Neutrophil (primary cell): ENCODE results near the gene RANBP1.
A peak's percentile ranks its signal among the peaks of the same experiment; 100 is the strongest.
"Not testable (repeated sequence)": the region's sequence is repeated elsewhere in the genome, so short reads cannot be mapped to it uniquely, and the experiment has no call there.

Experiments
- H3K27ac ChIP-seq: fragments of 200-600 bp; sonication (generic); 2 replicates; pipeline ENCODE4 v1.5.1; 2016; ENCODE audit warnings: mild to moderate bottlenecking, moderate library complexity
- H3K27me3 ChIP-seq: fragments of 200-600 bp; sonication (generic); 2 replicates; pipeline ENCODE4 v1.6.0; 2016; ENCODE audit warnings: mild to moderate bottlenecking
- H3K36me3 ChIP-seq: fragments of 200-600 bp; sonication (generic); 2 replicates; pipeline ENCODE4 v1.5.1; 2017
- H3K4me1 ChIP-seq, 2 experiments: fragments of 200-600 bp in 1 of 2; sonication (generic) in 1 of 2; 1 replicate in 1 of 2; 2 replicates in 1 of 2; pipeline versions ENCODE4 v1.5.1 to v1.6.1; 2013 to 2016; ENCODE audit warnings: low read depth in 1 of 2, low read length in 1 of 2, mild to moderate bottlenecking in 1 of 2, moderate library complexity in 1 of 2; ENCODE audit not compliant: control insufficient read depth in 1 of 2, insufficient read depth in 1 of 2
- H3K4me3 ChIP-seq, 2 experiments: fragments of 200-600 bp in 1 of 2; sonication (generic) in 1 of 2; 1 replicate in 1 of 2; 2 replicates in 1 of 2; pipeline ENCODE4 v1.5.1; 2013 to 2016; ENCODE audit warnings: low read depth in 1 of 2, low read length in 1 of 2, mild to moderate bottlenecking in 1 of 2, moderate library complexity in 1 of 2
- H3K9me3 ChIP-seq: fragments of 200-600 bp; sonication (generic); 2 replicates; pipeline ENCODE4 v1.5.1; 2016
- CTCF ChIP-seq: fragments of 200-600 bp; sonication (generic); IDR thresholded peaks from 2 replicates; pipeline ENCODE4 v1.5.1; 2016; ENCODE audit warnings: antibody characterized with exemption

RANBP1 gene

GRCh38 chr22:20156042-20156389 is 40.1 kb downstream of the RANBP1 start:
- no peaks in the 10 kb centered on the region for H3K4me1 ChIP-seq
- no peak overlapping the region for H3K4me3 ChIP-seq
- no peaks in the 10 kb centered on the region for H3K36me3 ChIP-seq
- H3K9me3 ChIP-seq, result no peaks in the 10 kb centered on the region
- no peak overlapping the region for H3K27ac ChIP-seq
- TF ChIP-seq CTCF, result no peak
- peaks cover 50% of the 10 kb centered on the region for H3K27me3 ChIP-seq

GRCh38 chr22:20156611-20157429 is 40.9 kb downstream of the RANBP1 start:
- H3K9me3 ChIP-seq, result no peaks in the 10 kb centered on the region
- TF ChIP-seq CTCF, result peak; percentile 92
- H3K4me3 ChIP-seq, result no peak overlapping the region
- H3K27me3 ChIP-seq, result peaks cover 50% of the 10 kb centered on the region
- no peaks in the 10 kb centered on the region for H3K4me1 ChIP-seq
- no peaks in the 10 kb centered on the region for H3K36me3 ChIP-seq
- H3K27ac ChIP-seq, result no peak overlapping the region

GRCh38 chr22:20157430-20158183 is 41.7 kb downstream of the RANBP1 start:
- no peak for TF ChIP-seq CTCF
- Histone ChIP-seq H3K27me3 (peaks cover 50% of the 10 kb centered on the region), H3K36me3 (no peaks in the 10 kb centered on the region), H3K9me3 (no peaks in the 10 kb centered on the region), H3K4me3 (no peak overlapping the region), H3K4me1 (no peaks in the 10 kb centered on the region), H3K27ac (no peak overlapping the region)

- no peak overlapping the region for H3K27ac ChIP-seq
- no peaks in the 10 kb centered on the region for H3K36me3 ChIP-seq
- no peak for TF ChIP-seq CTCF
- H3K4me1 ChIP-seq, result no peaks in the 10 kb centered on the region
- H3K27me3 ChIP-seq, result peaks cover 50% of the 10 kb centered on the region
- no peak overlapping the region for H3K4me3 ChIP-seq
- H3K9me3 ChIP-seq, result no peaks in the 10 kb centered on the region
These were observed 42.6 kb downstream of the RANBP1 start for GRCh38 chr22:20158391-20159036.

GRCh38 chr22:20159076-20159475 is 43.2 kb downstream of the RANBP1 start:
- H3K4me3 ChIP-seq, result no peak overlapping the region
- H3K36me3 ChIP-seq, result no peaks in the 10 kb centered on the region
- H3K27me3 ChIP-seq, result peaks cover 46% of the 10 kb centered on the region
- TF ChIP-seq CTCF, result no peak
- H3K9me3 ChIP-seq, result no peaks in the 10 kb centered on the region
- H3K27ac ChIP-seq, result no peak overlapping the region
- no peaks in the 10 kb centered on the region for H3K4me1 ChIP-seq

GRCh38 chr22:20159531-20159930 is 43.6 kb downstream of the RANBP1 start:
- H3K9me3 ChIP-seq, H3K4me1 ChIP-seq, H3K4me3 ChIP-seq, H3K36me3 ChIP-seq, H3K27ac ChIP-seq: not testable (repeated sequence)
- H3K27me3 ChIP-seq, result peaks cover 44% of the 10 kb centered on the region
